GM12872 (cell line): ENCODE measurements around the gene ADCK1.

ENCODE experiments used
- CTCF ChIP-seq: IDR thresholded peaks from 3 replicates; pipeline ENCODE4 v1.5.1; 2011; ENCODE audit warnings: low read depth, mild to moderate bottlenecking, low read length, moderate library complexity; ENCODE audit not compliant: insufficient read depth

The ADCK1 gene

GRCh38 chr14:77862154-77862786 is 62.4 kb downstream of the ADCK1 start:
- peak; percentile 99 for TF ChIP-seq CTCF

GRCh38 chr14:77864085-77864484 is 64.2 kb downstream of the ADCK1 start:
- TF ChIP-seq CTCF = no peak

GRCh38 chr14:77864580-77864979 is 64.7 kb downstream of the ADCK1 start:
- TF ChIP-seq CTCF = no peak

- TF ChIP-seq CTCF = no peak
These were observed 65.5 kb downstream of the ADCK1 start for GRCh38 chr14:77865455-77865854.

GRCh38 chr14:77866932-77867331 is 67.0 kb downstream of the ADCK1 start:
- TF ChIP-seq CTCF = no peak

GRCh38 chr14:77867476-77867875 is 67.6 kb downstream of the ADCK1 start:
- TF ChIP-seq CTCF = no peak

GRCh38 chr14:77868552-77869285 is 68.8 kb downstream of the ADCK1 start:
- TF ChIP-seq CTCF = no peak
